ENCODE data around the gene RSKR.
A peak's percentile ranks its signal among the peaks of the same experiment; 100 is the strongest.

GRCh38 chr17:28661635-28662526 is 47.9 kb upstream of the RSKR start, which contains the start of the genes SDF2 and SUPT6H:
- peak; percentile 90 for TF ChIP-seq SIN3A (IDR thresholded peaks at IDR 0.05; ENCODE audit: borderline replicate concordance, insufficient read depth, low read depth, low read length)
- TF ChIP-seq POLR2AphosphoS5 (IDR thresholded peaks at IDR 0.05; ENCODE audit: low read depth, low read length) = peak; percentile 96
- no peak for TF ChIP-seq CTCF (IDR thresholded peaks at IDR 0.05)
- no peak for TF ChIP-seq TCF7L2 (IDR thresholded peaks at IDR 0.05; ENCODE audit: low read depth, low read length)
